ENCODE measurements around the gene DHRS12. TPM values are rescaled to one million over a fixed set of nuclear protein-coding genes. Genes with fewer than 3 reads are reported as not detected.

The DHRS12 gene
- total RNA-seq, 1 donor from 2014 or later, result 7.9 TPM

DNA sequence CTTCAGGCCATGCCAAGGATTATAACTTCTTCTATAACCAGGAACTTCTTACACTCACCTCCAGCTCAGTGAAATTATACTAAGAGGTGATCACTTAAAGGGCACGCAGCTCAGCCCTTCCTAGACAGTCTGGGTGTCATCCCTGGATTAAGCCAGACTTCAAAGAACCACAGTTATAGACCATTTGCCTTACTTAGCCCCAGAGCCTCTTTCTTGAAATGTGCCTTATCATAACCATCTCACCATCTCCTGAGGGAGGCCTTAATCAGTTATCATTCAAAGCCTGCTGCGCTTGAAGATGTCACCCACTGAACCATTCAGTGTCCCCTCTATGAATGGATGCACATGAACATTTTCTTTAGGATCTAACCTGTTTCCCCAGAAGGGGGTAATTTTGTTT is 10.1 kb upstream of the DHRS12 start:
- H3K4me1 ChIP-seq, result peaks cover 0 to 6% of the 10 kb centered on the region in 2 donors
- intact Hi-C loops (cut with DNase I), result loop anchor here (2.0 kb wide), 1 partner anchor 315 kb away; the partner anchor contains the start of gene NEK5
- TF ChIP-seq CTCF (IDR thresholded peaks at IDR 0.05), result no peak
- no peaks in the 10 kb centered on the region for H3K36me3 ChIP-seq
- no peaks in the 10 kb centered on the region for H3K9me3 ChIP-seq
- no peak for DNase-seq (ENCODE audit: low spot score in 2 of 2)
- no peaks in the 10 kb centered on the region for H3K27me3 ChIP-seq
- H3K27ac ChIP-seq, result no peak overlapping the region
- no peak overlapping the region for H3K4me3 ChIP-seq

GRCh38 chr13:51811920-51812451 is 8.0 kb upstream of the DHRS12 start:
- Histone ChIP-seq H3K9me3 (no peaks in the 10 kb centered on the region), H3K4me3 (no peak overlapping the region), H3K27ac (no peak overlapping the region), H3K36me3 (no peaks in the 10 kb centered on the region), H3K27me3 (no peaks in the 10 kb centered on the region), H3K4me1 (peaks cover 0 to 6% of the 10 kb centered on the region in 2 donors)
- intact Hi-C loops (cut with DNase I), result no loop called here
- DNase-seq (ENCODE audit: low spot score in 2 of 2), result peak in 1 of 2 donors; percentile 71
- no peak for TF ChIP-seq CTCF (IDR thresholded peaks at IDR 0.05)

DNA sequence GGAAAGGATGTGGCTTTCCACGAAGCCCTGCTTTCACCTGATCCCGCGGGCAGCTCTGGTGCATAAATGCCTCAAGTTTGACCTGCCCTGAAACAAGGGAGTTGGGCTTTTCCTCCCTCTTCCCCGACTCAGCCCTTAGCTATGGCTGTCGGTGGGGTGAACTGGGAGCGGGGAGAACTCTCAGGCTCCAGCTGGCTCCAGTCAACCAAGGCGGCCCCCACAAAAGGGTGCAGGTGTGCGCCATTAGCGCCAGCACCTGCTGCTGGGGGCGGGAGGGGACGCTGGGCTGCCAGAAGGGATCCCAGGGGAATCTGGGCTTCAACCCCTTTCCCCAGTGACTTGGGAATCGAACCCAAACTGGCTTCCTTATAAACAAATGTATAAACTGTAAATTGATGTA is 7.1 kb upstream of the DHRS12 start:
- Histone ChIP-seq H3K27ac (no peak overlapping the region), H3K9me3 (no peaks in the 10 kb centered on the region), H3K4me1 (peaks cover 0 to 8% of the 10 kb centered on the region in 2 donors), H3K36me3 (no peaks in the 10 kb centered on the region), H3K4me3 (no peak overlapping the region), H3K27me3 (no peaks in the 10 kb centered on the region)
- intact Hi-C loops (cut with DNase I), result no loop called here
- DNase-seq (ENCODE audit: low spot score in 2 of 2), result no peak
- TF ChIP-seq CTCF (IDR thresholded peaks at IDR 0.05), result no peak

GRCh38 chr13:51808811-51809210 is 4.8 kb upstream of the DHRS12 start:
- H3K4me3 ChIP-seq, result no peak overlapping the region
- H3K36me3 ChIP-seq, result no peaks in the 10 kb centered on the region
- no peaks in the 10 kb centered on the region for H3K27me3 ChIP-seq
- intact Hi-C loops (cut with DNase I), result loop anchor here (10.0 kb wide), 1 partner anchor 1684 kb away; no protein-coding TSS in a partner anchor
- DNase-seq (ENCODE audit: low spot score in 2 of 2), result no peak
- H3K4me1 ChIP-seq, result peaks cover 0 to 12% of the 10 kb centered on the region in 2 donors
- H3K27ac ChIP-seq, result no peak overlapping the region
- TF ChIP-seq CTCF (IDR thresholded peaks at IDR 0.05), result no peak
- H3K9me3 ChIP-seq, result no peaks in the 10 kb centered on the region

- Histone ChIP-seq H3K4me3 (no peak overlapping the region), H3K4me1 (peaks cover 3 to 24% of the 10 kb centered on the region in 2 donors), H3K9me3 (no peaks in the 10 kb centered on the region), H3K27me3 (no peaks in the 10 kb centered on the region), H3K27ac (no peak overlapping the region), H3K36me3 (no peaks in the 10 kb centered on the region)
- TF ChIP-seq CTCF (IDR thresholded peaks at IDR 0.05), result no peak
- intact Hi-C loops (cut with DNase I), result loop anchor here (10.0 kb wide), 1 partner anchor 1682 kb away; no protein-coding TSS in a partner anchor
- DNase-seq (ENCODE audit: low spot score in 2 of 2), result no peak
Observed at GRCh38 chr13:51807041-51807440, 3.1 kb upstream of the DHRS12 start.

Data from ascending aorta (tissue), 2 donors.